ENCODE results near the gene ARHGEF5.

DNA sequence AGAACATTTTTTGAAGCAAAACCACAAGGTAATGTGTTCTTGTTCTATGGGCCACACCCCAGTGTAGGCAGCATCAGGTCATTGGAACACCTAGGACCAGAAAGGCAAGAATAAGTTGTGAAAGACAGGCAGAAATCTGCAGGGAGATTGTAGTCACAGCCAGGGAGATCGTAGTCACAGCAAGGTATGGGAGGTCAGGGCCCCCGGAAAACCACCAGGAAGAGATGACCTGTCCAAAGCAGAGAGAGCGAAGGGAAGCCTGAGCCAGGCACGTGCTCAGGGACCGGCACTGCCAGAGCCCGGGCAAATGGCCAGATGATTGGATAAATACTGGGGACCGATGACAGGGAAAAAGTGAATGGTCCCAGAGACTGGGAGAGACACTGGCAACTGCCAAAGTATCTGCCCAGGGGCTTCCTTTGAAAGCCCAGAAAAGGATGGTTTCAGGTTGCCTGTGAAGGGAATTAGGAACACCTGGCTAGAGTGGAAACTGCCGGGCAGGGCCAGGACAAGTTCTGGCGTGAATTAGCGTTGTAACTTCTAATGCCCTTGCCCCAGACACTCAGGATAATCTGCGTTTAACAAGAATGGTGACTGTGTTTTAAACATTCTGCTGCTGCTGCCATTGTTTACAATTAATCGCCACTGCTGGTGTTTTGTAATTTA, 52.2 kb downstream of the ARHGEF5 start:
- TF ChIP-seq, protein P1, sequence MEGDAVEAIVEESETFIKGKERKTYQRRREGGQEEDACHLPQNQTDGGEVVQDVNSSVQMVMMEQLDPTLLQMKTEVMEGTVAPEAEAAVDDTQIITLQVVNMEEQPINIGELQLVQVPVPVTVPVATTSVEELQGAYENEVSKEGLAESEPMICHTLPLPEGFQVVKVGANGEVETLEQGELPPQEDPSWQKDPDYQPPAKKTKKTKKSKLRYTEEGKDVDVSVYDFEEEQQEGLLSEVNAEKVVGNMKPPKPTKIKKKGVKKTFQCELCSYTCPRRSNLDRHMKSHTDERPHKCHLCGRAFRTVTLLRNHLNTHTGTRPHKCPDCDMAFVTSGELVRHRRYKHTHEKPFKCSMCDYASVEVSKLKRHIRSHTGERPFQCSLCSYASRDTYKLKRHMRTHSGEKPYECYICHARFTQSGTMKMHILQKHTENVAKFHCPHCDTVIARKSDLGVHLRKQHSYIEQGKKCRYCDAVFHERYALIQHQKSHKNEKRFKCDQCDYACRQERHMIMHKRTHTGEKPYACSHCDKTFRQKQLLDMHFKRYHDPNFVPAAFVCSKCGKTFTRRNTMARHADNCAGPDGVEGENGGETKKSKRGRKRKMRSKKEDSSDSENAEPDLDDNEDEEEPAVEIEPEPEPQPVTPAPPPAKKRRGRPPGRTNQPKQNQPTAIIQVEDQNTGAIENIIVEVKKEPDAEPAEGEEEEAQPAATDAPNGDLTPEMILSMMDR (IDR thresholded peaks at IDR 0.05), result no peak
- no peak for TF ChIP-seq EZH2 (IDR thresholded peaks at IDR 0.05; ENCODE audit: borderline replicate concordance, insufficient read depth, low read depth, low read length, poor library complexity, severe bottlenecking)
